GM12878 (cell line): ENCODE measurements around the gene ARPC5L. TPM values are rescaled to one million over a fixed set of nuclear protein-coding genes. Genes with fewer than 3 reads are reported as not detected.

ENCODE experiments used
- ATAC-seq: fragments of 200-7000 bp; cut with Tn5 transposase; 3 replicates; pipeline ENCODE4 v1.9.1; 2020; ENCODE audit warnings: mild to moderate bottlenecking, moderate library complexity
- BruUV-seq: library from RNA; stranded (reverse); fragments of 400-500 nt; replicated peaks from 2 replicates; lab custom pipeline; 2021; lab: Mats Ljungman, UMichigan
- CTCF ChIA-PET: fragments of 300-600 bp; sonication (Branson Sonifier 250); formaldehyde crosslinking; extraction: SDS; loops from one replicate; lab custom pipeline; 2021; ENCODE audit warnings: inconsistent platforms; lab: Yijun Ruan, JAX
- POLR2A ChIA-PET: fragments of 350-600 bp; formaldehyde crosslinking; extraction: SDS; loops from one replicate; lab custom pipeline; 2021; ENCODE audit warnings: inconsistent platforms; lab: Charles Lee
- RAD21 ChIA-PET: fragments of 300-600 bp; sonication (Branson Sonifier 250); formaldehyde crosslinking; loops from one replicate; lab custom pipeline; 2023; ENCODE audit warnings: antibody characterized with exemption; ENCODE audit not compliant: unreplicated experiment; lab: Charles Lee
- SMC1A ChIA-PET: fragments of 300-600 bp; sonication (Branson Sonifier 250); formaldehyde crosslinking; loops from one replicate; lab custom pipeline; 2023; ENCODE audit not compliant: unreplicated experiment, uncharacterized antibody; lab: Charles Lee
- DNase-seq: peaks from one replicate; pipeline ENCODE4 v3.0.0-alpha.2; 2011; ENCODE audit warnings: low read depth, low spot score
- FAIRE-seq: peaks from 3 replicates; lab custom pipeline; 2011; peaks lifted over from hg19 to GRCh38; lab: Jason Lieb, UNC
- H2AFZ ChIP-seq: 2 replicates; pipeline ENCODE4 v1.6.0; 2011; ENCODE audit warnings: low read depth, low read length, control low read depth; ENCODE audit not compliant: control insufficient read depth
- H3K27ac ChIP-seq: 2 replicates; pipeline ENCODE4 v1.5.1; 2011; ENCODE audit warnings: control low read depth; ENCODE audit not compliant: control insufficient read depth, insufficient read depth
- H3K27me3 ChIP-seq, 2 experiments: replicated peaks in 1 of 2; 2 replicates each; pipeline versions ENCODE4 v1.6.0 to v1.6.1; 2011; ENCODE audit warnings: low read length in 1 of 2; ENCODE audit not compliant: control insufficient read depth in 2 of 2, insufficient read depth in 2 of 2
- H3K36me3 ChIP-seq, 2 experiments: 2 replicates each; pipeline ENCODE4 v1.5.1; 2011; ENCODE audit warnings: low read length in 1 of 2; ENCODE audit not compliant: control insufficient read depth in 2 of 2, insufficient read depth in 2 of 2
- H3K4me1 ChIP-seq: 2 replicates; pipeline ENCODE4 v1.6.1; 2011; ENCODE audit warnings: mild to moderate bottlenecking, low read length, moderate library complexity, mixed read lengths; ENCODE audit not compliant: control insufficient read depth, insufficient read depth
- H3K4me2 ChIP-seq: 2 replicates; pipeline ENCODE4 v1.6.0; 2011; ENCODE audit warnings: control low read depth; ENCODE audit not compliant: control insufficient read depth, insufficient read depth
- H3K4me3 ChIP-seq: fragments of 200-600 bp; sonication (generic); 2 replicates; pipeline ENCODE4 v1.5.1; 2016
- H3K79me2 ChIP-seq: 2 replicates; pipeline ENCODE4 v1.6.0; 2011; ENCODE audit warnings: low read length; ENCODE audit not compliant: control insufficient read depth, insufficient read depth
- H3K9ac ChIP-seq: 2 replicates; pipeline ENCODE4 v1.8.0; 2011; ENCODE audit warnings: low read length, control low read depth, mixed read lengths; ENCODE audit not compliant: control insufficient read depth, insufficient read depth
- H3K9me3 ChIP-seq: replicated peaks from 3 replicates; pipeline ENCODE4 v1.5.1; 2011; ENCODE audit warnings: mild to moderate bottlenecking, low read length; ENCODE audit not compliant: control insufficient read depth, insufficient read depth
- H4K20me1 ChIP-seq: 2 replicates; pipeline ENCODE4 v1.6.0; 2011; ENCODE audit not compliant: control insufficient read depth, insufficient read depth
- ATF7 ChIP-seq: fragments of 450-650 bp; IDR thresholded peaks from 2 replicates; pipeline ENCODE4 v1.6.1; 2016; ENCODE audit warnings: low read depth, mild to moderate bottlenecking
- CREM ChIP-seq: IDR thresholded peaks from 2 replicates; pipeline ENCODE4 v1.6.1; 2014; ENCODE audit warnings: antibody characterized with exemption, low read depth
- SMC3 ChIP-seq: IDR thresholded peaks from 2 replicates; pipeline ENCODE4 v1.6.1; 2011; ENCODE audit warnings: low read length, improper control_type of control experiment, borderline replicate concordance
- YY1 ChIP-seq: IDR thresholded peaks from 2 replicates; pipeline ENCODE4 v1.6.1; 2011; ENCODE audit warnings: low read depth, mild to moderate bottlenecking, low read length
- WGBS: methylation state at CpG from one replicate; pipeline ENCODE4 v1.1.6; 2016; ENCODE audit warnings: low lambda C conversion rate; ENCODE audit not compliant: insufficient replicate concordance, insufficient coverage; ENCODE audit errors: missing lambda C conversion rate; 5-methylcytosine and 5-hydroxymethylcytosine counted together
- in situ Hi-C: fragments of 300-500 bp; cut with MboI; formaldehyde crosslinking; loops from 9 replicates; pipeline ENCODE4 v1.14.3; 2018; ENCODE audit warnings: mixed read lengths
- intact Hi-C: fragments of 100-400 bp; cut with micrococcal nuclease; formaldehyde crosslinking; loops from one replicate; pipeline ENCODE4 v1.14.2; 2022; ENCODE audit not compliant: unreplicated experiment
- polyA plus RNA-seq, 11 experiments: library from polyadenylated mRNA; depleted of rRNA in 4 of 11; unstranded in 6 of 11; stranded (reverse) in 5 of 11; fragments of >200 nt; fragmentation: Nextera tagmentation in 4 of 11; fragmentation: Illumina TruSeq in 1 of 11; extraction: Ambion mirVana in 4 of 11; extraction: Trizol in 1 of 11; gene quantifications; 1 replicate in 1 of 11; 2 replicates in 10 of 11; pipeline versions ENCODE4 v1.2.1 to v1.2.3, GENCODE V29; 2011 to 2016; ENCODE audit warnings: inconsistent platforms in 2 of 11, missing spikeins in 2 of 11, low read depth in 1 of 11
- total RNA-seq, 4 experiments: library from RNA; depleted of rRNA in 3 of 4; stranded (reverse); fragments of >200 nt in 3 of 4; fragmentation: Illumina TruSeq in 1 of 4; extraction: Trizol in 1 of 4; gene quantifications; 2 replicates each; pipeline versions ENCODE4 v1.2.1 to v1.2.3, GENCODE V29; 2013 to 2021
- TF ChIP-seq, protein P1 (sequence below): fragments of 450-650 bp; IDR thresholded peaks from 2 replicates; pipeline ENCODE4 v1.6.1; 2016; ENCODE audit warnings: mild to moderate bottlenecking
- TF ChIP-seq, protein P2 (sequence below): fragments of 450-650 bp; IDR thresholded peaks from 2 replicates; pipeline ENCODE4 v1.6.1; 2016; ENCODE audit warnings: mild to moderate bottlenecking
- TF ChIP-seq, protein P3 (sequence below): fragments of 450-650 bp; IDR thresholded peaks from 2 replicates; pipeline ENCODE4 v1.6.1; 2017; ENCODE audit warnings: mild to moderate bottlenecking, moderate library complexity

The ARPC5L gene
- total and polyA plus RNA-seq, 10 of the 15 experiments (the other 5 are each of a cell fraction or from before 2014, with no cell fraction given), result 42.3 to 207 (median 104) TPM

DNA sequence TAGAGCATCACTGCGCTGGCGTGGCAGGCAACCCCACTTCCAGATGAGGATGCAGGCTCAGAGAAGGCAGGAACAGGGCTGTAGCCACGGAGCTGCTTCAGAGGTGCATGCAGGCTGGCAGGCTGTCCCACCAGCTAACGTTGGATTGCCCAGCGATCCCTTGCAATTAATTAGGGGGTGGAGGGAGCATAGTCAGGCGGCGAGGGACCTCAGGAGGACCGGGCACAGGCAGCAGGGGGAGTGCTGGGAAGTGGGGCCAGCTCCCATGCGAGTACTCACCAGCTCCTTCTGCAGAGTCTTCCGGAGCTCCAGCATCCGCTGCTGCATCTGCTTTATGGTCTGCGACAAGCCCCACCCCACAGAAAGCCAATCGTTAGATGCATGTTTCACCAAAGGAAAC is 20.3 kb downstream of the ARPC5L start:
- Histone ChIP-seq H3K9me3 (no peaks in the 10 kb centered on the region), H3K27me3 (no peaks in the 10 kb centered on the region), H3K4me1 (peaks cover 6% of the 10 kb centered on the region), H3K9ac (no peak overlapping the region), H4K20me1 (no peaks in the 10 kb centered on the region), H3K36me3 (peaks cover 18 to 27% of the 10 kb centered on the region in 2 experiments), H3K4me2 (no peak overlapping the region), H3K4me3 (no peak overlapping the region), H3K27ac (no peak overlapping the region), H2AFZ (no peak overlapping the region), H3K79me2 (no peaks in the 10 kb centered on the region)
- ChIA-PET POLR2A (interaction anchor here (1.2 to 1.3 kb wide), 2 partner anchors 10 to 59 kb away, joined by 3 to 4 read pairs; partner anchors contain the start of gene GOLGA1), SMC1A (no interaction called here), RAD21 (no interaction called here), CTCF (interaction anchor here (1.0 kb wide), 1 partner anchor 29 kb away, joined by 3 read pairs; the partner anchor contains the start of gene WDR38)
- FAIRE-seq (no peak), ATAC-seq (no peak), DNase-seq (no peak)
- TF ChIP-seq CREM, result no peak
- TF ChIP-seq, protein P1, sequence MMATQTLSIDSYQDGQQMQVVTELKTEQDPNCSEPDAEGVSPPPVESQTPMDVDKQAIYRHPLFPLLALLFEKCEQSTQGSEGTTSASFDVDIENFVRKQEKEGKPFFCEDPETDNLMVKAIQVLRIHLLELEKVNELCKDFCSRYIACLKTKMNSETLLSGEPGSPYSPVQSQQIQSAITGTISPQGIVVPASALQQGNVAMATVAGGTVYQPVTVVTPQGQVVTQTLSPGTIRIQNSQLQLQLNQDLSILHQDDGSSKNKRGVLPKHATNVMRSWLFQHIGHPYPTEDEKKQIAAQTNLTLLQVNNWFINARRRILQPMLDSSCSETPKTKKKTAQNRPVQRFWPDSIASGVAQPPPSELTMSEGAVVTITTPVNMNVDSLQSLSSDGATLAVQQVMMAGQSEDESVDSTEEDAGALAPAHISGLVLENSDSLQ, result no peak
- in situ Hi-C loops (no loop called here), intact Hi-C loops (no loop called here)
- no TSS peak for BruUV-seq
- WGBS, result 85% methylated on average over 13 of the region's 13 CpGs

DNA sequence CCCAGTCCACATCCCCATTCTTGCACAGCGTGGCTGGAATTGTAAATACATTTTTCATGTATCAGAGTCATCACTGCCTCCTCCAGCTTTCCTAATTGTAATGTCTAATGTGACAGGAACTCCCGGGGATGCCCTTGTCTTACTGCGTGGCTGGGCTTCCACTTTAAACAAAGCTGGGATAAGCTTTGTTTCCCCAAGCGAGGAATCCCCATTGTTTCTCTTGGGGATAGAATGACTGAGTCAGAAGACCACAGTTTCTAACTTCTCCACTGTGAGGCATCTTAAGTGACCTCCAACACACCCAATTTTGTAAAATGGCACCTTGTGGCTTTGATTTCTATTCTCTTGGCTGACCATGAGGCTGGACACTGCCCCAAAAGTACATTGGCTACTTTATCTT is 22.4 kb downstream of the ARPC5L start:
- CTCF ChIA-PET, result no interaction called here
- Histone ChIP-seq H3K4me2 (no peak overlapping the region), H3K4me3 (no peak overlapping the region), H3K27ac (no peak overlapping the region), H4K20me1 (no peaks in the 10 kb centered on the region), H3K4me1 (peaks cover 6% of the 10 kb centered on the region), H3K79me2 (no peaks in the 10 kb centered on the region), H3K9ac (no peak overlapping the region), H3K36me3 (peaks cover 15 to 22% of the 10 kb centered on the region in 2 experiments), H2AFZ (no peak overlapping the region), H3K27me3 (no peaks in the 10 kb centered on the region), H3K9me3 (no peaks in the 10 kb centered on the region)
- no peak for ATAC-seq
- no peak for FAIRE-seq
- RAD21 ChIA-PET, result no interaction called here
- POLR2A ChIA-PET, result no interaction called here
- no TSS peak for BruUV-seq
- SMC1A ChIA-PET, result no interaction called here
- in situ Hi-C loops (no loop called here), intact Hi-C loops (no loop called here)
- TF ChIP-seq YY1 (no peak), SMC3 (no peak), ATF7 (no peak)
- TF ChIP-seq, protein P2, sequence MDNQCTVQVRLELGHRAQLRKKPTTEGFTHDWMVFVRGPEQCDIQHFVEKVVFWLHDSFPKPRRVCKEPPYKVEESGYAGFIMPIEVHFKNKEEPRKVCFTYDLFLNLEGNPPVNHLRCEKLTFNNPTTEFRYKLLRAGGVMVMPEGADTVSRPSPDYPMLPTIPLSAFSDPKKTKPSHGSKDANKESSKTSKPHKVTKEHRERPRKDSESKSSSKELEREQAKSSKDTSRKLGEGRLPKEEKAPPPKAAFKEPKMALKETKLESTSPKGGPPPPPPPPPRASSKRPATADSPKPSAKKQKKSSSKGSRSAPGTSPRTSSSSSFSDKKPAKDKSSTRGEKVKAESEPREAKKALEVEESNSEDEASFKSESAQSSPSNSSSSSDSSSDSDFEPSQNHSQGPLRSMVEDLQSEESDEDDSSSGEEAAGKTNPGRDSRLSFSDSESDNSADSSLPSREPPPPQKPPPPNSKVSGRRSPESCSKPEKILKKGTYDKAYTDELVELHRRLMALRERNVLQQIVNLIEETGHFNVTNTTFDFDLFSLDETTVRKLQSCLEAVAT, result no peak
- TF ChIP-seq, protein P3, sequence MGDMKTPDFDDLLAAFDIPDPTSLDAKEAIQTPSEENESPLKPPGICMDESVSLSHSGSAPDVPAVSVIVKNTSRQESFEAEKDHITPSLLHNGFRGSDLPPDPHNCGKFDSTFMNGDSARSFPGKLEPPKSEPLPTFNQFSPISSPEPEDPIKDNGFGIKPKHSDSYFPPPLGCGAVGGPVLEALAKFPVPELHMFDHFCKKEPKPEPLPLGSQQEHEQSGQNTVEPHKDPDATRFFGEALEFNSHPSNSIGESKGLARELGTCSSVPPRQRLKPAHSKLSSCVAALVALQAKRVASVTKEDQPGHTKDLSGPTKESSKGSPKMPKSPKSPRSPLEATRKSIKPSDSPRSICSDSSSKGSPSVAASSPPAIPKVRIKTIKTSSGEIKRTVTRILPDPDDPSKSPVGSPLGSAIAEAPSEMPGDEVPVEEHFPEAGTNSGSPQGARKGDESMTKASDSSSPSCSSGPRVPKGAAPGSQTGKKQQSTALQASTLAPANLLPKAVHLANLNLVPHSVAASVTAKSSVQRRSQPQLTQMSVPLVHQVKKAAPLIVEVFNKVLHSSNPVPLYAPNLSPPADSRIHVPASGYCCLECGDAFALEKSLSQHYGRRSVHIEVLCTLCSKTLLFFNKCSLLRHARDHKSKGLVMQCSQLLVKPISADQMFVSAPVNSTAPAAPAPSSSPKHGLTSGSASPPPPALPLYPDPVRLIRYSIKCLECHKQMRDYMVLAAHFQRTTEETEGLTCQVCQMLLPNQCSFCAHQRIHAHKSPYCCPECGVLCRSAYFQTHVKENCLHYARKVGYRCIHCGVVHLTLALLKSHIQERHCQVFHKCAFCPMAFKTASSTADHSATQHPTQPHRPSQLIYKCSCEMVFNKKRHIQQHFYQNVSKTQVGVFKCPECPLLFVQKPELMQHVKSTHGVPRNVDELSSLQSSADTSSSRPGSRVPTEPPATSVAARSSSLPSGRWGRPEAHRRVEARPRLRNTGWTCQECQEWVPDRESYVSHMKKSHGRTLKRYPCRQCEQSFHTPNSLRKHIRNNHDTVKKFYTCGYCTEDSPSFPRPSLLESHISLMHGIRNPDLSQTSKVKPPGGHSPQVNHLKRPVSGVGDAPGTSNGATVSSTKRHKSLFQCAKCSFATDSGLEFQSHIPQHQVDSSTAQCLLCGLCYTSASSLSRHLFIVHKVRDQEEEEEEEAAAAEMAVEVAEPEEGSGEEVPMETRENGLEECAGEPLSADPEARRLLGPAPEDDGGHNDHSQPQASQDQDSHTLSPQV, result no peak
- WGBS, result 54% methylated on average over 4 of the region's 4 CpGs
- DNase-seq, result no peak
